ENCODE measurements around the gene EMC1. TPM values are rescaled to one million over a fixed set of nuclear protein-coding genes. Genes with fewer than 3 reads are reported as not detected.

Gene EMC1
- total RNA-seq, 4 donors from 2014 or later, result 16.0 to 35.2 (median 31.5) TPM

DNA sequence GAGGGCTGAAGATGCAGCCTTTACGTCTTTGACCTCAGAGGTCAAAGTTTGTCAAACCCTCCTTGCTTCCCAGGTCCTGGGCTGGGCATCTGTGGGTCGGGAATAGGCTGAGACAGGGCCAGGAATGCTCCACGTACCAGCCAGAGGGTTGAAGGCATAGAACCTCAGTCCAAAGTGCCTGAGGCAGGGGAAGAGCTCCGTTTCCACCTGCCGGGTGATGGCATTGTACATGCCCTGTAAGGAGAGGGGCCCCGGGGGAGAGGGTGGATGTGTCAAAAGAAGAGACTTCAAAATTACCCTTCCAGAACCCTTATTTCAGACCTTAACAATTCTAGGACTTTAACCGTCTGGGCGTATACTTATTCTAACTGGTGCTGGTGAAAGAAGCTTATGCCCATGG lies 33.6 kb upstream of the EMC1 start:
- TF ChIP-seq, protein P1, sequence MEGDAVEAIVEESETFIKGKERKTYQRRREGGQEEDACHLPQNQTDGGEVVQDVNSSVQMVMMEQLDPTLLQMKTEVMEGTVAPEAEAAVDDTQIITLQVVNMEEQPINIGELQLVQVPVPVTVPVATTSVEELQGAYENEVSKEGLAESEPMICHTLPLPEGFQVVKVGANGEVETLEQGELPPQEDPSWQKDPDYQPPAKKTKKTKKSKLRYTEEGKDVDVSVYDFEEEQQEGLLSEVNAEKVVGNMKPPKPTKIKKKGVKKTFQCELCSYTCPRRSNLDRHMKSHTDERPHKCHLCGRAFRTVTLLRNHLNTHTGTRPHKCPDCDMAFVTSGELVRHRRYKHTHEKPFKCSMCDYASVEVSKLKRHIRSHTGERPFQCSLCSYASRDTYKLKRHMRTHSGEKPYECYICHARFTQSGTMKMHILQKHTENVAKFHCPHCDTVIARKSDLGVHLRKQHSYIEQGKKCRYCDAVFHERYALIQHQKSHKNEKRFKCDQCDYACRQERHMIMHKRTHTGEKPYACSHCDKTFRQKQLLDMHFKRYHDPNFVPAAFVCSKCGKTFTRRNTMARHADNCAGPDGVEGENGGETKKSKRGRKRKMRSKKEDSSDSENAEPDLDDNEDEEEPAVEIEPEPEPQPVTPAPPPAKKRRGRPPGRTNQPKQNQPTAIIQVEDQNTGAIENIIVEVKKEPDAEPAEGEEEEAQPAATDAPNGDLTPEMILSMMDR (IDR thresholded peaks at IDR 0.05; ENCODE audit: low read depth), result no peak

DNA sequence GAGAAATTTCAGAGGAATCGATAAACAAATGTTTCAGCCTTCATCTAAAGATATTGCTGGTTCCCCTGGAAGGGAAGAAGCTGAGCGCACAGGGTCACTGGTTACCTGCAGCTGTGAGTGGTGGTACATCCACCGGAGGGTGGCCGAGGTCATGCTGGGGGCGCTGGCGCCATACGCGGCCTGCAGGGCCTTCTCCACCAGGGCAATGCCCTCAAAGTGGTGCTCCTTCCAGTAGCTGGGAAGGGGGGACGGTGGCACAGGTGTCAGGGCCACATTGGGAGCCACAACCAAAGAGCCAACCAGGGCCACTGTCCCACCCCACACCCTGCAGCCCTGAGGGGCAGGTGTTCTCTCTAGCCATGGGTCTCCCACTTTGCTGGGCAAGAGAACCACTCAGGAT lies 32.6 kb upstream of the EMC1 start:
- TF ChIP-seq, protein P1 (IDR thresholded peaks at IDR 0.05; ENCODE audit: low read depth), result no peak

DNA sequence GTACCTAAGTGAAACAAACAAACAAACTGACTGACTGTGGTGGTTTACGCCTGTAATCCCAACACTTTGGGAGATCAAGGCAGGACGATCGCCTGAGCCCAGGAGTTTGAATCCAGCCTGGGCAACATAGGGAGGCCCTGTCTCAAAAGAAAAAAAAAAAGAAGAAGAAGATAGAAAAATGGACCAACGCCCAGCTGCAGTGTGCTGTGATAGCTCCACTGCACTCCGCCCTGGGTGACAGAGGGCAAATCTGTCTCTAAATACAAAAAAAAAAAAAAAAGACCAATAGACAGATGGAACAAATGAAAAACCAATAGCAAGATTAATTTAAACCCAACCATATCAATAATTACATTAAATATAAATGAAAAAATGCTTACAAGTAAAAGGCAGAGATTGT lies 23.3 kb upstream of the EMC1 start:
- TF ChIP-seq, protein P1 (IDR thresholded peaks at IDR 0.05; ENCODE audit: low read depth), result no peak

DNA sequence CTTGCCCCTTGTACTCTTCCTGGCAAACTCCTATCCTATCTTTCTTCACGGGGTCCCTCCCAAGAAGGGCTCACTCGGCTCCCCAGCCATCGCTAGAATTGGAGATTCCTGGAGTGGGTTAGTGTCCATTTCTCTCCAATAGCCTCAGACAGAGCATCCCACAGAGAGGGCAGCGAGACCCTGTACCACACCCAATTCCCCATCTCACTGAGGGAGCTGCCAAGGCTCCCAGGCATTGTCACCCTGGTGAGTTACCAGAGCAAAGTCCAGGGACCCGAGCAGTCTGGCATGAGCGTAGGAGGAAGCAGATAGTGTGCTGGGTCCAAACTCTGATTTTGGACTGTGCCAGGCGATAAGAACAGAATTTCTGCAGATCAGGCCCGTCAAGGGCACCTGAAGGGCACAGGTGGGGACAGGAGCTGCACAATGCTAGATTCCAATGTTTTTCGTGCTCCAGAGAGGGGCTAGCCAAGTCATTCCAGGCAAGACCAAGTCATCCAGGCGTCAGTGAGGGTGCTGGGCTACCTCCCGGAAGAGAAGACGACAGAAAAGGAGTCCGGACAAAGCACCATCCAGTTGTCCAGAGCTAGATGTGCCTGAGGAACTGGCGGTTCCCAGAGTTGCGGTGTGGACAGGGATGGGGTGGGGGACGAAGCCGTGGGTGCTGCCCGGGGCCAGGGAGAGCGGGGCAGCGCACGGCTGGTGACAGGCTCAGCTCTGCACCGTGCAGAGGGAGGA lies 22.0 kb upstream of the EMC1 start:
- TF ChIP-seq, protein P1 (IDR thresholded peaks at IDR 0.05; ENCODE audit: low read depth), result no peak

DNA sequence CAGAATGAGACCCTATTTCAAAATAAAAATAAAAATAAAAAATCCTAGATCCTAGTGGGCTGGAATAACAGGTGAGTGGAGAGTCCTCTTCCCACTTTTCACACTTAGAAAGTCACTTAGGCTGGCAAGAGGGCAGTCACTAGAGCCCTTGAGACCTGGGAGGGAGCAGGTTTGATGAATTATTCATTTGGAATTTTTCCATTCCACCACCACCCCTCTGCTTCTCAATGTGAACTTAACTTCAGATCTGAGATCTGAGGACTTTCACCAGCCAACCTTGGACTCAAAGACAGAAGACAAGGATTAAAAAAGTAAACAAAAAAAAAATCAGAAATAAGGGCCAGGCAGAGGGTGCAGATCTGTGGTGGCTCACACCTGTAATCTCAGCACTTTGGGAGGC lies 20.7 kb upstream of the EMC1 start:
- TF ChIP-seq, protein P1 (IDR thresholded peaks at IDR 0.05; ENCODE audit: low read depth), result no peak

DNA sequence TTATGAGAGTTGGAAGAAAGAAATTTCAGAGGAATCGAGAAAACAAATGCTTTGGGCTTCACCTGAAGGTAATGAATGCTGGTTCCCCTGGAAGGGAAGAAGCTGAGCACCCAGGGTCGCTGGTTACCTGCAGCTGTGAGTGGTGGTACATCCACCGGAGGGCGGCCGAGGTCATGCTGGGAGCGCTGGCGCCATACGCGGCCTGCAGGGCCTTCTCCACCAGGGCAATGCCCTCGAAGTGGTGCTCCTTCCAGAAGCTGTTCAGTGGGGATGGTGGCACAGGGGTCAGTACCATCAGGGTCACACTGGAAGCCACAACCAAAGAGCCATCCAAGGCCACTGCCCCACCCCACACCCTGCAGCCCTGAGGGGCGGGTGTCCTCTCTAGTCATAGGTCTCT lies 17.1 kb upstream of the EMC1 start:
- TF ChIP-seq, protein P1 (IDR thresholded peaks at IDR 0.05; ENCODE audit: low read depth), result no peak

DNA sequence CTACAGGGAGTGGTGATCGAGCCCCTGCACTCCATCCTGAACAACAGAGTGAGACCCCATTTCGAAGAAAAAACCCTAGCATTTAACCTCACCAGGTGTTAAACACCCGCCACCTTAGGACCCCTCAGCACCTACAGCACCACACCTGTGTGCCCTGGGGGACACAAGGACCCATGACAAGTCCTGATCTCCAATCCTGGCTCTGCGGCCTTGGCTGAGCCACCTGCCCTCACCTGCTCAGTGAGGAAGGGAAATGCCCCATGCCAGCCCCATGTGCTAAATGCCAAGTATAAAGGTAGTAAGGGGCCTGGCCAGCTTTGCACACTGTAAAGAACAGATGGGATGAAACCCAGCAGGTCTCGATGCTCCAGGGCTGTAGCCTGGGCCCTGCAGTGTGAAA lies 11.4 kb upstream of the EMC1 start:
- TF ChIP-seq, protein P1 (IDR thresholded peaks at IDR 0.05; ENCODE audit: low read depth), result no peak

Data from subcutaneous adipose tissue (tissue), 4 donors.